ENCODE measurements around the gene CCDC88C.

Gene CCDC88C

GRCh38 chr14:91417120-91417982, at the start of gene CCDC88C:
Gene CCDC88C (minus strand): TSS chr14:91417820. CDS start chr14:91417690, 130 bp downstream.
- H3K9me3 ChIP-seq, result no peaks in the 10 kb centered on the region
- H3K27ac ChIP-seq, result no peak within 1 kb of the TSS
- H3K4me3 ChIP-seq, result peak within 1 kb of the TSS; percentile 41 to 51
- TF ChIP-seq CTCF (IDR thresholded peaks at IDR 0.05), result no peak
- no peaks in the 10 kb centered on the region for H3K36me3 ChIP-seq
- intact Hi-C loops (cut with DNase I; ENCODE audit: low total_unique reads), result loop anchor here (5.0 kb wide), 1 partner anchor 95 kb away; no protein-coding TSS in a partner anchor
- peaks cover 0 to 25% of the 10 kb centered on the region in 2 donors for H3K27me3 ChIP-seq
- H3K4me1 ChIP-seq, result peaks cover 0 to 27% (median 19%) of the 10 kb centered on the region in 4 donors
- peak in 1 of 2 donors; percentile 31 for DNase-seq

- no peak for TF ChIP-seq CTCF (IDR thresholded peaks at IDR 0.05)
- H3K4me3 ChIP-seq, result no peak overlapping the region
- intact Hi-C loops (cut with DNase I; ENCODE audit: low total_unique reads), result no loop called here
- H3K36me3 ChIP-seq, result peaks cover 68 to 77% (median 70%) of the 10 kb centered on the region in 3 donors
- H3K27ac ChIP-seq, result no peak overlapping the region
- no peaks in the 10 kb centered on the region for H3K9me3 ChIP-seq
- H3K27me3 ChIP-seq, result no peaks in the 10 kb centered on the region
- DNase-seq, result no peak
- no peaks in the 10 kb centered on the region for H3K4me1 ChIP-seq
These were observed 48.6 kb upstream of the CCDC88C start for GRCh38 chr14:91466192-91466591.

- intact Hi-C loops (cut with DNase I; ENCODE audit: low total_unique reads), result no loop called here
- Histone ChIP-seq H3K4me1 (no peaks in the 10 kb centered on the region), H3K27ac (no peak overlapping the region), H3K27me3 (no peaks in the 10 kb centered on the region), H3K36me3 (peaks cover 68 to 77% (median 72%) of the 10 kb centered on the region in 3 donors), H3K9me3 (no peaks in the 10 kb centered on the region), H3K4me3 (no peak overlapping the region)
- DNase-seq, result no peak
- TF ChIP-seq CTCF (IDR thresholded peaks at IDR 0.05), result no peak
These were observed 47.1 kb upstream of the CCDC88C start for GRCh38 chr14:91464615-91465205.

GRCh38 chr14:91458612-91459011, 41.0 kb upstream of the CCDC88C start:
- Histone ChIP-seq H3K27ac (no peak overlapping the region), H3K36me3 (peaks cover 69 to 76% (median 70%) of the 10 kb centered on the region in 3 donors), H3K9me3 (no peaks in the 10 kb centered on the region), H3K27me3 (no peaks in the 10 kb centered on the region), H3K4me3 (no peak overlapping the region), H3K4me1 (no peaks in the 10 kb centered on the region)
- no peak for TF ChIP-seq CTCF (IDR thresholded peaks at IDR 0.05)
- no peak for DNase-seq
- intact Hi-C loops (cut with DNase I; ENCODE audit: low total_unique reads), result no loop called here

GRCh38 chr14:91456283-91456682, 38.7 kb upstream of the CCDC88C start:
- Histone ChIP-seq H3K27ac (no peak overlapping the region), H3K27me3 (no peaks in the 10 kb centered on the region), H3K36me3 (peaks cover 46 to 53% (median 47%) of the 10 kb centered on the region in 3 donors), H3K4me1 (no peaks in the 10 kb centered on the region), H3K4me3 (no peak overlapping the region), H3K9me3 (no peaks in the 10 kb centered on the region)
- TF ChIP-seq CTCF (IDR thresholded peaks at IDR 0.05), result no peak
- no peak for DNase-seq
- intact Hi-C loops (cut with DNase I; ENCODE audit: low total_unique reads), result no loop called here

Measured in tibial artery (tissue), 4 donors.